Right lobe of liver (tissue), 4 donors: ENCODE data around the gene GABPB2.

Source experiments
- CTCF ChIP-seq, 4 donors: fragments of 200-600 bp in 3 of 4; fragments of 450-650 bp in 1 of 4; IDR thresholded peaks; one replicate each; pipeline versions ENCODE4 v1.5.1 to v1.8.0; 2016 to 2022; ENCODE audit warnings: antibody characterized with exemption in 4 of 4, mild to moderate bottlenecking in 2 of 4
- POLR2A ChIP-seq: fragments of 450-650 bp; IDR thresholded peaks from one replicate; pipeline ENCODE4 v1.6.1; 2017; ENCODE audit warnings: antibody characterized with exemption, mild to moderate bottlenecking
- donor health status: DM: no; HTN: no; CAD: no.
- donor health status: DM: no; HTN: no; CAD: no.
- donor health status: DM: no; HTN: yes; CAD: no.

- TF ChIP-seq CTCF (IDR thresholded peaks at IDR 0.05) (no peak), POLR2A (peak; percentile 77)
Measured at GRCh38 chr1:151146412-151147131, 76.0 kb downstream of the GABPB2 start, which contains the start of gene SEMA6C.
